HG03457 (cell line): ENCODE measurements around the gene MYCBP2.
"Not testable (repeated sequence)": the region's sequence is repeated elsewhere in the genome, so short reads cannot be mapped to it uniquely, and the experiment has no call there.

Experiments
- ATAC-seq: cut with Tn5 transposase; IDR thresholded peaks from one replicate; pipeline ENCODE4 v1.9.1; 2021; ENCODE audit warnings: moderate number of reproducible peaks; ENCODE audit not compliant: unreplicated experiment

MYCBP2 gene

GRCh38 chr13:77300176-77301037, 26.5 kb downstream of the MYCBP2 start:
- no peak for ATAC-seq

- ATAC-seq, result no peak
Observed at GRCh38 chr13:77299587-77299986, 27.3 kb downstream of the MYCBP2 start.

GRCh38 chr13:77298426-77298825, 28.5 kb downstream of the MYCBP2 start:
- peak; percentile 80 for ATAC-seq

GRCh38 chr13:77291774-77292173, 35.1 kb downstream of the MYCBP2 start:
- ATAC-seq, result no peak

GRCh38 chr13:77290342-77290741, 36.6 kb downstream of the MYCBP2 start:
- ATAC-seq, result no peak

GRCh38 chr13:77289851-77290250, 37.0 kb downstream of the MYCBP2 start:
- no peak for ATAC-seq

- ATAC-seq, result not testable (repeated sequence)
Observed at GRCh38 chr13:77285632-77286031, 41.3 kb downstream of the MYCBP2 start.

- no peak for ATAC-seq
Observed at GRCh38 chr13:77285098-77285497, 41.8 kb downstream of the MYCBP2 start.

GRCh38 chr13:77274126-77274525, 52.8 kb downstream of the MYCBP2 start:
- no peak for ATAC-seq

GRCh38 chr13:77269141-77269540, 57.8 kb downstream of the MYCBP2 start:
- no peak for ATAC-seq

- no peak for ATAC-seq
Observed at GRCh38 chr13:77267362-77267761, 59.5 kb downstream of the MYCBP2 start.

- ATAC-seq, result no peak
Observed at GRCh38 chr13:77265336-77265735, 61.6 kb downstream of the MYCBP2 start.

- no peak for ATAC-seq
Observed at GRCh38 chr13:77262198-77262597, 64.7 kb downstream of the MYCBP2 start.

- ATAC-seq, result no peak
Observed at GRCh38 chr13:77250975-77251374, 75.9 kb downstream of the MYCBP2 start.

GRCh38 chr13:77245224-77245623, 81.7 kb downstream of the MYCBP2 start:
- ATAC-seq, result not testable (repeated sequence)

- no peak for ATAC-seq
Observed at GRCh38 chr13:77239312-77239711, 87.6 kb downstream of the MYCBP2 start.

- no peak for ATAC-seq
Observed at GRCh38 chr13:77235456-77236022, 91.4 kb downstream of the MYCBP2 start.

- no peak for ATAC-seq
Observed at GRCh38 chr13:77233159-77233558, 93.7 kb downstream of the MYCBP2 start.

GRCh38 chr13:77230560-77230959, 96.3 kb downstream of the MYCBP2 start:
- ATAC-seq, result no peak

- ATAC-seq, result no peak
Observed at GRCh38 chr13:77225946-77226345, 100.9 kb downstream of the MYCBP2 start.

GRCh38 chr13:77222909-77223308, 104.0 kb downstream of the MYCBP2 start:
- no peak for ATAC-seq

- ATAC-seq, result no peak
Observed at GRCh38 chr13:77222000-77222690, 104.7 kb downstream of the MYCBP2 start.
